GM12873 (cell line): Measurements from ENCODE around the gene OPN5.

ENCODE experiments used
- TF ChIP-seq, protein P1 (sequence below): IDR thresholded peaks from 2 replicates; pipeline ENCODE4 v1.5.1; 2012; ENCODE audit warnings: low read depth, mild to moderate bottlenecking, moderate library complexity, low read length, control low read depth; ENCODE audit not compliant: insufficient read depth; ENCODE audit errors: missing control alignments

Gene OPN5

GRCh38 chr6:47792216-47792733, 10.4 kb downstream of the OPN5 start:
- TF ChIP-seq, protein P1, sequence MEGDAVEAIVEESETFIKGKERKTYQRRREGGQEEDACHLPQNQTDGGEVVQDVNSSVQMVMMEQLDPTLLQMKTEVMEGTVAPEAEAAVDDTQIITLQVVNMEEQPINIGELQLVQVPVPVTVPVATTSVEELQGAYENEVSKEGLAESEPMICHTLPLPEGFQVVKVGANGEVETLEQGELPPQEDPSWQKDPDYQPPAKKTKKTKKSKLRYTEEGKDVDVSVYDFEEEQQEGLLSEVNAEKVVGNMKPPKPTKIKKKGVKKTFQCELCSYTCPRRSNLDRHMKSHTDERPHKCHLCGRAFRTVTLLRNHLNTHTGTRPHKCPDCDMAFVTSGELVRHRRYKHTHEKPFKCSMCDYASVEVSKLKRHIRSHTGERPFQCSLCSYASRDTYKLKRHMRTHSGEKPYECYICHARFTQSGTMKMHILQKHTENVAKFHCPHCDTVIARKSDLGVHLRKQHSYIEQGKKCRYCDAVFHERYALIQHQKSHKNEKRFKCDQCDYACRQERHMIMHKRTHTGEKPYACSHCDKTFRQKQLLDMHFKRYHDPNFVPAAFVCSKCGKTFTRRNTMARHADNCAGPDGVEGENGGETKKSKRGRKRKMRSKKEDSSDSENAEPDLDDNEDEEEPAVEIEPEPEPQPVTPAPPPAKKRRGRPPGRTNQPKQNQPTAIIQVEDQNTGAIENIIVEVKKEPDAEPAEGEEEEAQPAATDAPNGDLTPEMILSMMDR: no peak

DNA sequence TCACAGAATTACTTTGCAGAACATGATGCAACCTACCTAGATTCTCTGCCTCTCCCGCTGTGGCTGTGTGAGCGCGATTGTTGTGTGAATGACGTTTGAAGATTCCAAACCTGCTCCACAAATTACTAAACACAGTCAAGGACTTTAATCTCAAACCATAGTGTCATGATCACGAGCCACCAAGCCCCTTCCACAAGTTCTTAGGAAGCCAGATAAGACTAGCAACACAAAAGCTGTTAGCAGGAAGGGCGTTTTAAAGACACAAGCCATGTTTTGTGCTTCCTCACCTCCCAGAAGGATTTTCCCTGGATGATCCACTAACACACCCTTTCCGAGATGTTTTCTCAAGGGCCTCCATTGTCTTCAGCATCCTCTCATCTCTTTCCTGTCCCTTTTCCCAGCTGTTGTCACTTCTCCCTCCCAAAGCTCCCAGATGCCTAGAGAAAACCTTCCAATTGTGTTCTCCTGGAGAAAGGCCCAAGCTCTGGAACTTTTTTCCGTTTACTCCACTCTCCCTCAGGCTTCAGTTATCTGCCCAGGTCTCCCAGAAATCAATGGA, 12.8 kb downstream of the OPN5 start:
- TF ChIP-seq, protein P1: no peak

GRCh38 chr6:47801984-47802383, 20.2 kb downstream of the OPN5 start:
- TF ChIP-seq, protein P1: no peak

GRCh38 chr6:47804821-47805220, 23.0 kb downstream of the OPN5 start:
- TF ChIP-seq, protein P1: no peak

- TF ChIP-seq, protein P1: no peak
Observed at GRCh38 chr6:47809873-47810272, 28.0 kb downstream of the OPN5 start.

GRCh38 chr6:47810885-47811284, 29.1 kb downstream of the OPN5 start:
- TF ChIP-seq, protein P1: peak; percentile 29

DNA sequence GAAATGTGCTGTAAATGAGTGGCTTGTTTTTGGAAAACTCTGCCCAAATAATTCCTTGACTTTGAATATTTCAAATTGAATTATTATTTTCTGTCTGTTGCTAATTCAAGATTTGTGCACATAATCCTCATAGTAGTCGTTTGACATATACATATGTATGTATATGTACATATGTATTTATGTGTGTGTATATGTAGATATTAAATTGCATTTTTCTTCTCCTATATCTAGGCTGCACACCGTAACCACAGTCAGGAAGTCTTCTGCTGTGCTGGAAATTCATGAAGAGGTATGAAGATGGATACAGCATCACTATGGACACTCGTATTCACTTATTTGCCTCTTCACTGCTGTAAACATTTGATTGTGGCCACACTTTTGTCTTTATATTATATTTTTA, 29.6 kb downstream of the OPN5 start:
- TF ChIP-seq, protein P1: no peak
